GM12878 (cell line): ENCODE measurements around the gene RET. TPM values are rescaled to one million over a fixed set of nuclear protein-coding genes. Genes with fewer than 3 reads are reported as not detected.

Source experiments
- ATAC-seq: fragments of 200-7000 bp; cut with Tn5 transposase; 3 replicates; pipeline ENCODE4 v1.9.1; 2020; ENCODE audit warnings: mild to moderate bottlenecking, moderate library complexity
- BruUV-seq: library from RNA; stranded (reverse); fragments of 400-500 nt; replicated peaks from 2 replicates; lab custom pipeline; 2021; lab: Mats Ljungman, UMichigan
- CTCF ChIA-PET: fragments of 300-600 bp; sonication (Branson Sonifier 250); formaldehyde crosslinking; extraction: SDS; loops from one replicate; lab custom pipeline; 2021; ENCODE audit warnings: inconsistent platforms; lab: Yijun Ruan, JAX
- POLR2A ChIA-PET: fragments of 350-600 bp; formaldehyde crosslinking; extraction: SDS; loops from one replicate; lab custom pipeline; 2021; ENCODE audit warnings: inconsistent platforms; lab: Charles Lee
- RAD21 ChIA-PET: fragments of 300-600 bp; sonication (Branson Sonifier 250); formaldehyde crosslinking; loops from one replicate; lab custom pipeline; 2023; ENCODE audit warnings: antibody characterized with exemption; ENCODE audit not compliant: unreplicated experiment; lab: Charles Lee
- SMC1A ChIA-PET: fragments of 300-600 bp; sonication (Branson Sonifier 250); formaldehyde crosslinking; loops from one replicate; lab custom pipeline; 2023; ENCODE audit not compliant: unreplicated experiment, uncharacterized antibody; lab: Charles Lee
- DNase-seq: peaks from one replicate; pipeline ENCODE4 v3.0.0-alpha.2; 2011; ENCODE audit warnings: low read depth, low spot score
- FAIRE-seq: peaks from 3 replicates; lab custom pipeline; 2011; peaks lifted over from hg19 to GRCh38; lab: Jason Lieb, UNC
- H2AFZ ChIP-seq: 2 replicates; pipeline ENCODE4 v1.6.0; 2011; ENCODE audit warnings: low read depth, low read length, control low read depth; ENCODE audit not compliant: control insufficient read depth
- H3K27ac ChIP-seq: 2 replicates; pipeline ENCODE4 v1.5.1; 2011; ENCODE audit warnings: control low read depth; ENCODE audit not compliant: control insufficient read depth, insufficient read depth
- H3K27me3 ChIP-seq, 2 experiments: replicated peaks in 1 of 2; 2 replicates each; pipeline versions ENCODE4 v1.6.0 to v1.6.1; 2011; ENCODE audit warnings: low read length in 1 of 2; ENCODE audit not compliant: control insufficient read depth in 2 of 2, insufficient read depth in 2 of 2
- H3K36me3 ChIP-seq, 2 experiments: 2 replicates each; pipeline ENCODE4 v1.5.1; 2011; ENCODE audit warnings: low read length in 1 of 2; ENCODE audit not compliant: control insufficient read depth in 2 of 2, insufficient read depth in 2 of 2
- H3K4me1 ChIP-seq: 2 replicates; pipeline ENCODE4 v1.6.1; 2011; ENCODE audit warnings: mild to moderate bottlenecking, low read length, moderate library complexity, mixed read lengths; ENCODE audit not compliant: control insufficient read depth, insufficient read depth
- H3K4me2 ChIP-seq: 2 replicates; pipeline ENCODE4 v1.6.0; 2011; ENCODE audit warnings: control low read depth; ENCODE audit not compliant: control insufficient read depth, insufficient read depth
- H3K4me3 ChIP-seq: fragments of 200-600 bp; sonication (generic); 2 replicates; pipeline ENCODE4 v1.5.1; 2016
- H3K79me2 ChIP-seq: 2 replicates; pipeline ENCODE4 v1.6.0; 2011; ENCODE audit warnings: low read length; ENCODE audit not compliant: control insufficient read depth, insufficient read depth
- H3K9ac ChIP-seq: 2 replicates; pipeline ENCODE4 v1.8.0; 2011; ENCODE audit warnings: low read length, control low read depth, mixed read lengths; ENCODE audit not compliant: control insufficient read depth, insufficient read depth
- H3K9me3 ChIP-seq: replicated peaks from 3 replicates; pipeline ENCODE4 v1.5.1; 2011; ENCODE audit warnings: mild to moderate bottlenecking, low read length; ENCODE audit not compliant: control insufficient read depth, insufficient read depth
- H4K20me1 ChIP-seq: 2 replicates; pipeline ENCODE4 v1.6.0; 2011; ENCODE audit not compliant: control insufficient read depth, insufficient read depth
- BCL11A ChIP-seq: IDR thresholded peaks from 2 replicates; pipeline ENCODE4 v1.6.1; 2011; ENCODE audit warnings: low read depth, low read length
- BCLAF1 ChIP-seq: fragments of 450-650 bp; IDR thresholded peaks from 2 replicates; pipeline ENCODE4 v1.6.1; 2017; ENCODE audit warnings: antibody characterized with exemption, mild to moderate bottlenecking, moderate library complexity
- CTCF ChIP-seq, 3 experiments: IDR thresholded peaks in 2 of 3; conservative IDR thresholded peaks in 1 of 3; 2 replicates each; pipeline ENCODE4 v1.5.1; 2011; ENCODE audit warnings: low read depth in 3 of 3, low read length in 3 of 3, mild to moderate bottlenecking in 3 of 3, control low read depth in 2 of 3, moderate library complexity in 2 of 3, inconsistent platforms in 1 of 3, mixed read lengths in 1 of 3; ENCODE audit not compliant: control insufficient read depth in 2 of 3, insufficient read depth in 1 of 3; ENCODE audit errors: extremely low read depth in 1 of 3
- ELK1 ChIP-seq: IDR thresholded peaks from 2 replicates; pipeline ENCODE4 v1.6.1; 2012; ENCODE audit warnings: low read depth, low read length, improper control_type of control experiment
- EP300 ChIP-seq, 2 experiments: fragments of 150-350 bp in 1 of 2; IDR thresholded peaks; 2 replicates each; pipeline ENCODE4 v1.6.1; 2011 to 2012; ENCODE audit warnings: low read depth in 2 of 2, low read length in 2 of 2, borderline replicate concordance in 1 of 2, improper control_type of control experiment in 1 of 2, inconsistent platforms in 1 of 2; ENCODE audit not compliant: control insufficient read depth in 1 of 2
- ESRRA ChIP-seq: IDR thresholded peaks from 2 replicates; pipeline ENCODE4 v1.6.1; 2012; ENCODE audit warnings: mild to moderate bottlenecking, low read length, improper control_type of control experiment
- RFX5 ChIP-seq: IDR thresholded peaks from 2 replicates; pipeline ENCODE4 v1.6.1; 2011; ENCODE audit warnings: low read depth, low read length, improper control_type of control experiment
- TCF3 ChIP-seq: IDR thresholded peaks from 2 replicates; pipeline ENCODE4 v1.6.1; 2012; ENCODE audit warnings: low read depth, mild to moderate bottlenecking, low read length, borderline replicate concordance; ENCODE audit not compliant: insufficient read depth
- WGBS: methylation state at CpG from one replicate; pipeline ENCODE4 v1.1.6; 2016; ENCODE audit warnings: low lambda C conversion rate; ENCODE audit not compliant: insufficient replicate concordance, insufficient coverage; ENCODE audit errors: missing lambda C conversion rate; 5-methylcytosine and 5-hydroxymethylcytosine counted together
- in situ Hi-C: fragments of 300-500 bp; cut with MboI; formaldehyde crosslinking; loops from 9 replicates; pipeline ENCODE4 v1.14.3; 2018; ENCODE audit warnings: mixed read lengths
- intact Hi-C: fragments of 100-400 bp; cut with micrococcal nuclease; formaldehyde crosslinking; loops from one replicate; pipeline ENCODE4 v1.14.2; 2022; ENCODE audit not compliant: unreplicated experiment
- polyA plus RNA-seq, 11 experiments: library from polyadenylated mRNA; depleted of rRNA in 4 of 11; unstranded in 6 of 11; stranded (reverse) in 5 of 11; fragments of >200 nt; fragmentation: Nextera tagmentation in 4 of 11; fragmentation: Illumina TruSeq in 1 of 11; extraction: Ambion mirVana in 4 of 11; extraction: Trizol in 1 of 11; gene quantifications; 1 replicate in 1 of 11; 2 replicates in 10 of 11; pipeline versions ENCODE4 v1.2.1 to v1.2.3, GENCODE V29; 2011 to 2016; ENCODE audit warnings: inconsistent platforms in 2 of 11, missing spikeins in 2 of 11, low read depth in 1 of 11
- total RNA-seq, 4 experiments: library from RNA; depleted of rRNA in 3 of 4; stranded (reverse); fragments of >200 nt in 3 of 4; fragmentation: Illumina TruSeq in 1 of 4; extraction: Trizol in 1 of 4; gene quantifications; 2 replicates each; pipeline versions ENCODE4 v1.2.1 to v1.2.3, GENCODE V29; 2013 to 2021

The RET gene
- total and polyA plus RNA-seq, 10 of the 15 experiments (the other 5 are each of a cell fraction or from before 2014, with no cell fraction given) = not detected

- ATAC-seq (no peak), DNase-seq (no peak), FAIRE-seq (no peak)
- ChIA-PET SMC1A (no interaction called here), CTCF (no interaction called here), POLR2A (no interaction called here), RAD21 (no interaction called here)
- no peaks in the 10 kb centered on the region for H3K79me2 ChIP-seq
- BruUV-seq = no TSS peak
- in situ Hi-C loops = no loop called here
- no peak overlapping the region for H3K9ac ChIP-seq
- H3K4me3 ChIP-seq = no peak overlapping the region
- H3K27ac ChIP-seq = no peak overlapping the region
- no peaks in the 10 kb centered on the region; a peak in 1 of 4 replicates for H3K27me3 ChIP-seq
- no peaks in the 10 kb centered on the region for H3K4me1 ChIP-seq
- H3K4me2 ChIP-seq = no peak overlapping the region
- no peaks in the 10 kb centered on the region for H3K36me3 ChIP-seq
- H3K9me3 ChIP-seq = no peaks in the 10 kb centered on the region
- H4K20me1 ChIP-seq = no peaks in the 10 kb centered on the region
- H2AFZ ChIP-seq = no peak overlapping the region
- TF ChIP-seq ELK1 (no peak), BCL11A (no peak), TCF3 (no peak)
- 21% methylated on average over 14 of the region's 14 CpGs for WGBS
- intact Hi-C loops = no loop called here
Observed at GRCh38 chr10:43046288-43046991, 30.4 kb upstream of the RET start.

GRCh38 chr10:43047288-43047970, 29.4 kb upstream of the RET start:
- BruUV-seq = no TSS peak
- no peak overlapping the region for H3K4me3 ChIP-seq
- ChIA-PET RAD21 (no interaction called here), CTCF (no interaction called here), POLR2A (no interaction called here), SMC1A (no interaction called here)
- FAIRE-seq (no peak), ATAC-seq (no peak), DNase-seq (no peak)
- no peak overlapping the region for H2AFZ ChIP-seq
- no peaks in the 10 kb centered on the region; a peak in 1 of 4 replicates for H3K27me3 ChIP-seq
- H3K9ac ChIP-seq = no peak overlapping the region
- no peaks in the 10 kb centered on the region for H3K9me3 ChIP-seq
- 14% methylated on average over 8 of the region's 8 CpGs for WGBS
- no peaks in the 10 kb centered on the region for H3K79me2 ChIP-seq
- intact Hi-C loops = no loop called here
- no peak overlapping the region for H3K4me2 ChIP-seq
- no peak overlapping the region for H3K27ac ChIP-seq
- no peaks in the 10 kb centered on the region for H4K20me1 ChIP-seq
- in situ Hi-C loops = no loop called here
- no peaks in the 10 kb centered on the region for H3K36me3 ChIP-seq
- no peaks in the 10 kb centered on the region for H3K4me1 ChIP-seq
- TF ChIP-seq RFX5 (no peak), CTCF (IDR thresholded peaks at IDR 0.05 in 2 of 3, conservative IDR thresholded peaks at IDR 0.05 in 1 of 3; ENCODE audit: control insufficient read depth in 2 of 3, extremely low read depth in 1 of 3, insufficient read depth in 1 of 3, low read depth in 3 of 3, low read length in 3 of 3) (no peak), EP300 (IDR thresholded peaks at IDR 0.05; ENCODE audit: borderline replicate concordance in 1 of 2, control insufficient read depth in 1 of 2, low read depth in 2 of 2, low read length in 2 of 2) (no peak), ESRRA (no peak), BCLAF1 (no peak)
